Stimulated activated CD8-positive, alpha-beta memory T cell treated with anti-CD3 and anti-CD28 coated beads, Interleukin-15, amount 100 ng/mL, for 1 hour (primary cell): ENCODE measurements around the gene SH3BP4.
"Not testable (repeated sequence)": the region's sequence is repeated elsewhere in the genome, so short reads cannot be mapped to it uniquely, and the experiment has no call there.

Experiments used
- DNase-seq: peaks from one replicate; pipeline ENCODE4 v3.0.0-alpha.2; 2020; ENCODE audit warnings: low read depth

The SH3BP4 gene

DNA sequence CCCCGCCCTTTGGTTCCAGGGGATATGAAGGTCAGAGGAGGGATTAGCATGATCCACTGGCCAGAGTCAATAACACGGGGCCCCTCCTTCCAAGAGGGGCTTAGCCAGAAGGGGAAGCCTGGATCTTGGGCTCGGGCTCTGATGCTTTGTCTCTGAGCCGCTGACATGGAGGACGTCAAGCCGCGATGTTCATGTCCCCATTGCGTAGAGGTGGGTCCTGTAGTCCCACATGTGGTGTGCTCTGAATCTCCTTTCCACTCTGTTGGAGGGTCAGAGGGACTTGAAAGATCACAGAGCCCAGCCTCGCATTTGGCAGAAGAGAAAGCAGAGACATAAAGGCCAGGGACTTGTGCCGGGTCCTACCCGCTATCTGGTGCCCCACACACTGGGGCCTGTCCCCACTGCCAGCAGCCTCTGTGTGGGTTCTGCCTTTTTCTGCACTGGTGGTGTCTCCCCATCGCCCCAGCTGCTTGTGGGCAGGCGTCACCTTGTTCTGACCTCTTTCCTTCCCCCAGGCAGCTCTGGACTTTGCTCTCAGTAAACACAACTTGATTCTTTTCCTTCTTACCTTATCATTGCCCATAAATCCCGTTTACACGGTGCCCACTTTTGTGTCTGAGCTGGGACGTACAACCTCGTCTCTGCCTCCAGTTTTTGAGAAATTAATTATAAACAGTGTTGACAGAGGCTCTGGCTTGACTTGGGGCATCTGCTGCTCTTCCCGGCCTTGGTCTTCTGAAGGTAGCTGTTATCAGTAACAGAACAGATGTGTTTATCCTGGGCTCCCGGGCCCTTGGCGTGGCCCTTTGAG lies 48.8 kb downstream of the SH3BP4 start:
- DNase-seq: no peak

DNA sequence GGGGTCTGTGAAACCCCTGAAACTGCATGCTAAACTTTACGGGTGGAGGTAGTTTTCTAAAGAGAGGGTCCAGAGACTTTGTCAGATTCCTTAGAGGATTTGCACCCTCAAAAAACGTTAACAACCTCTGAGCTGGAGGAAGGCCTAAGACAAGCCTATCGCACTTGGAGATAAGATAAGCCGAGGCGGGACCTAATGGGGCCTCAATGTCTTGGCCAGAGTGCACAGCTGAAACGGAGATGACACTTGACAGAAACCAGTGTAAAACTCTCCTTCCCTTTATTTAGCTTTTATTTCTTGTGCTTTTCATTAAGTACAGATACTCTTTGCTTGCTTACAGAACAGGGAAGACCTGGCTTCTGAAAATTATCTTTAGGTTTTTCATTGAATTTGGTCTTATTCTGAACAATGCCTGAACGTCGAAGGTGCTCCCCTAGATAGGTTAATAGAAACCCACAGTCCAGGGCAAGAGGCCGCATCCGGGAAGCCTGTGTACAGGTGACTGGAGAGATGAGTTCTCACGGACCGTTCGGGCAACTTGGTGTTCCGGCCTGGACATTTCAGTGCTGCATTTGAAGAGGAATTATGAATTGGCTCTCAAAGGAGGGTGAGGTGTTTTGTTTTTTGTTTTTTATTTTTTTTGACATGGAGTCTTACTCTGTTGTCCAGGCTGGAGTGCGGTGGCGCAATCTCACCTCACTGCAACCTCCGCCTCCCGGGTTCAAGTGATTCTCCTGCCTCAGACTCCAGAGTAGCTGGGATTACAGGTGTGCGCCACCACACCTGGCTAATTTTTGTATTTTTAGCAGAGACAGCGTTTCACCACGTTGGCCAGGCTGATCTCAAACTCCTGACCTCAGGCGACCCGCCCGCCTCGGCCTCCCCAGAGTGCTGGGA lies 49.7 kb downstream of the SH3BP4 start:
- no peak for DNase-seq

DNA sequence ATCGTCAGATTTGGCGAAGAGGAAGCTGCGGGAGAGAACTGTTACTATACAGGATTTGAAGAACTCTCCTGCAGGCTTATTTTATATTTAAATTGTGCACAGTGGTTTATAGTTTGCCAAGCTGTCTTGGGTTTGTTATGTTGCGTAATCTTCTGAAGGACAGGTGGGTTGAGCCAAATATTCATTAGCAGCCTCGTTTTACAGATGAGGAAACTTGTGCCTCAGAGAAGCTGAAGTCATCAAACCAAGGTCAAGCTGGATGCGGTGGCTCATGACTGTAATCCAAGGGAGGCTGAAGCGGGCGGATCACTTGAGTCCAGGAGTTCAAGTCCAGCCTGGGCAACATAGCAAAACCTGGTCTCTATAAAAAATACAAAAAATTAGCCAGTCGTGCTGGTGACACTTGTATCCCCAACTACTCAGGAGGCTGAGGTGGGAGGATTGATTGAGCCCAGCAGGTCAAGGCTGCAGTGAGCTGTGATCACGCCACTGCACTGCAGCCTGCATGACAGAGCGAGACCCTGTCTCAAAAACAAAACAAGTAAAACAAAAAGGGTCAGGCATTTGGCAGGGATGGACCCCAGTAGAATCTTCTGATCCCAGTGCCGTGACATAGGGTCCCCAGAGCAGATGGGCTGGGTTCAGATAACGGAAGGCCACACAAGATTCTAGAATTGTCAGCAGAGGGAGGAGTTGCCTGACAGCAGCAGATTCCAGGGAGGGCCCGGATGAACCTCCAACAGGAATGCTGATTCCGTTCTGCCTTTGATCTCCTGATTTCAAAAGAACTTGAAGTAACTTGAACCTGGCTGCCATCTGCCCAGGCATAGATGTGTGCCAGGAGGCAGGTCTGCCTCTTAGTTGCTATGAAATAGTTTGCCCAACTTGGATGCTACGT lies 50.6 kb downstream of the SH3BP4 start:
- no peak for DNase-seq

DNA sequence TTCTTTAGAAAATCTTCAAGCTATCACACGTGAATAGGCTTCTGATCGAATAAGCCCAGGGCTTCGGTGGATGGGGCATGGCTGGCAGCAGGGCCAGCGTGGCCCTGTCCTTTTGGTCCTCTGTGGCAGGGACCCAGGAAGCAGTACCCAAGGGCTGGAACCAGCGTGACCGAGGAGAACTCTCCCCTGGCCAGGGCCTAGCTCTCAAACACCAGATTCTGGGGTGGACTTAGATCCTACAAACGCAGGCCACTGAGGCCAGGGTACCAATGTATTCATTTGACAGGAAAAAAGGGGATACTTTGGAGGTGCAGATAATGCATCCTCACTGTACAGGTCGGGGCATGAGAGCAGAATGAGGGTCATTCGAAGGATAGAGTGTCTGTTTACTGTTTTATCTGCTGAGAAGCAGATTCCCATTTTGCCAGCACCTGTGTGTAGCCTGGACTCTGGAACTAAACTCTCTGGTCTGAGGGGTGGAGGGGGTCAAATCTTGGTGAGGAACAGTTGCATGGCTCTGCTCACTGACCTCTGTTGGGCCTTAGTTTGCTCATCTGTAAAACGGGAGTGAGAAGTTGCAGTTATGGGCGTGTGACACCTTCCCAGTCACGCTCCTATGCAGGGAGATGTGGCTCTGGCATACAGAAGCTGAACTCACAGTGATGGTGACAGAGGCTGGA lies 51.4 kb downstream of the SH3BP4 start:
- DNase-seq: no peak

DNA sequence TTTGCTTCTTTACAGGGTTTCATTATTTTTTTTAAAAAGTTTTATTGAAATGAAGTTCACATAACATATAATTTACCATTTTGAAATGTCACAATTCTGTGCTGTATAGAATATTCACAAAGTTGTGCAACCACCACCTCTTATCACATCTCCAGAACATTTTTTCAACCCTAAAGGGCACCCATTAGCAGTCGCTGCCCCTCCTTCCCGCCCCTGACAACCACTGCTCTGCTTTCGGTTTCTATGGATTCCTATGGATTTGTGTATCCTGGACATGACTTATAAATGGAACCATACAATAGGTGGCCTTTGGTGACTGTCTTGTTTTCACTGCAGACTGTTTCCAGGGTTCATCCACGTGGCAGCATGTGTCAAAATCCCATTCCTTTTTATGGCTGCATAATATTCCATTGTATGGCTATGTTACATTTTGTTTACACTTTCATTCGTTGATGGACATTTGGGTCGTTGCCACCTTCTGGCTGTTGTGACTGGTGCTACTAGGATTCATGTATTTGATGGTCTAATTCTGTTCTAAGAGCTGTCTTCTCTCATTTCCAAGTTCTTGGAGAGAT lies 52.6 kb downstream of the SH3BP4 start:
- no peak for DNase-seq

DNA sequence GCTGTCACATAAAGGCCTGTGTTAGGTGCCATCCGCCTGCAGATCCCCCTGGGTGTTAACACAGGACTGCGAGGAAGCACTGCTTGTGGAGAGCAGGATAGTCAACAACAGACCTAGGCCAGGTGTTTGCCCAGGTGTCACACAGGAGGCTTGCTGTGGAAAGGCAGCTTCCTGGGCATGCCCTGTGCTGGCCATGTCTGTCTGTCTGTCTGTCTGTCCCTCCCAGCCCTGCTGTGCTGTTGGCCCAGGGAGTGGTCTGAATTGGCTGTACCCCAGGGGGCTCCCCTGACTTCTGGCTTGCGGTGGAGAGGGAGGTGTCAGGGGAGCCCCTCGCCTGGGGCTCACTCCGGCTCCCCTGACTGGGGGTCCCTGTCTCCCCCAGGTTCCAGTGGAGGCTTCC lies 53.2 kb downstream of the SH3BP4 start:
- no peak for DNase-seq

DNA sequence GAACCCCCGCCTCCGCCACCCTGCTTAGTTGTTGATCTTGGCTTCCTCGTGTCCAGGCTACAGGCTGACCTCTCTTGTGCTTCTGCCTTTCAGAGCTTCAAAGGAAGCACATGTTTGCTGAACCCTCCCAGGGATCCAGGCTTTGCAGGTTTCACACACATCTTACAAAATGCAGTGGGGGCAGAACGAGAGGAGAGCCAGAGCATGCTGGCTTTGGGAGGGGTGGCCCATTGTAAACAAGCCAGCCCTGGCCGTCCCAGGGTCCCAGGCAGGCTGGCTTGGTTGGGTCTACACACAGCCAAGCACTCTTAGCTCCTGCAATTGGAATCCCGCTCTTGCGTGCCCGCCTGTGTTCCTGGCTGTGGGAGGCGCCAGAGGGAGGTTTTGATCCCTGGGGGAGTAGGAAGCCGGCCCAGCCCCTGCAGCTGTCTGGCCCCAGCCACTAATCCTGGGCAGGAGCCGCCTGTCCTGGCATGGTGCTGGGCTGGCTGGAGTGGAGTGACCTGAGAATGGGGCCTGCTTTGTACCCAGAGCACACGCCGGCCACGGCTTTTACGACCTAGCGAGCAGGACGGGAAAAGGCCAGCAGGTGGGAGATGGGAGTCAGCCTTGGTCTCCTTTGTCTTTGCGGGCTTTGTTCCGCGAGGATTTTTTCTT lies 53.9 kb downstream of the SH3BP4 start:
- no peak for DNase-seq

DNA sequence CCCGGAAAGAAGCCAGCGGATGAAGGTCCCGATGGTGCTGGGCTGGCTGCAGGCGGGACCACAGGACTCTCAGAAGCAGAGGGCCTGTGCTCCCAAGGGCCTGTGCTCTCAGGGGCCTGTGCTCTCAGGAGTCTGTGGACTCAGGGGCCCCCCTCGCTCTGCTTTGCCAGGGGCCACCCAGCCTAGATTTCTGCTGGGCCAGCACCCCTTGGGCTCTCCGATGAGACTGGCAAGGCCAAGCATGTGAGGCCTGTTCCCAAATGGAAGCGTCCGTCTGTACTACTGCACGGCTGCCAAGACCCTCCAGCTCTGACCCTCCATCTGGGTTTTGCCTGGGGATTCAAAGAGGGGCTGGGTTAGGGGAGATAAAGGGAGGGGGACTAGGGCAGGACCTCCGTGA lies 54.6 kb downstream of the SH3BP4 start:
- DNase-seq: no peak

DNA sequence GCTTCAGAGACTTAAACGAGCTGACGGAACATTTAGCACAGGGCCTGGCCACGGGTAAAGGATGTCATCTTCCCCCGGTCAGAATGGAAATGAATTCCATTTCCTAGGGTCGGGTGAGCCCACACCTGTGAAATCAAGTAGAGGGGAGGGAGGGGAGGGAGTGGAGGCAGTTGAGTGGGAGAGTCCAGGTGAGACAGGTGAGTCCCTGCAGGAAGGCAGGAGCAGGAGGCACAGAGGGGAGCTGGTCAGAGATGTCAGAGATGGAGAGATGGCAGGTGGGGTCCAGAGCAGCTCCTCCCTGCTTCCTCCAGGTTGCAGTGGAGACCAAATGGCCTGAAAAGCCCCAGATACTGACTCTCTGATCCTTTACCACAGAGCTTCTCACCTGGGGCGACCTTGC lies 55.2 kb downstream of the SH3BP4 start:
- DNase-seq: no peak

DNA sequence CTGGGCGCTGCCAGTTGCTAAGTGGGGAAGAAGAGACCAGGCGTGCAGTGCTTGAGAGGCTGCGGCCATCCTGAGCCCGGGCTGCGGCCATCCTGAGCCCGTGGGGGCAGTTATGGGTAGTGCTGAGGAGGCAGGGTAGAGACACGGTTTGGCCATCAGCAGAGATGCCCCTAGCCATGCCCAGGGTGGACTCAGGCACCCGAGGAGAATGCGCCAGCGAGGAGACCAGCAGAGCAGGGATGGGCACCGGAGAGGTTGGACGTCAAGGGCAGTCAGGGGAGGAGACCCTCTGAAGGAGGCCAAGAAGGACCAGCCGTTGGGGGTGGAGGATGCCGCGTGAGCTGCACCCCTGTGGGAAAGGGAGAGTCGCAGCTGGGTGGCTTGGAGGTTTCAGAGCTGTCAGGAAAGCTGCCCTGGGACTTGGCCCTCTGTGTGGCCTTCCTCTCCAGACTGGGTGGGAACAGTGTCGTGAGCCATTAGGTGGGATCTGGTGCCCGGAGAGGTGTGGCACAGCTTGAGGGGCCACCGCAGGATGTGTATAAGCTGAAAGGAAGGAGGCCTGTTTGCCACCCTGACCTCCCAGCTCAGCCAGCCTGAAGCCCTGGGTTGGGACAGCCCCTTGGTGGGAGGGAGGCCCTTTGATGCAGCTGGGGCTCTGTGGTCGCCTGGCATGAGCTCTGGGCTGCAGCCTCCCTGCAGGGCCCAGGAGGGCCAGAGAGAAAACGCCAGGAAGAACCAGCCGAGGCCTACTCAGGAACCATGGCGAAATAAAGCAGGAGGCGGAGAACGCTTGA lies 56.0 kb downstream of the SH3BP4 start:
- no peak for DNase-seq

DNA sequence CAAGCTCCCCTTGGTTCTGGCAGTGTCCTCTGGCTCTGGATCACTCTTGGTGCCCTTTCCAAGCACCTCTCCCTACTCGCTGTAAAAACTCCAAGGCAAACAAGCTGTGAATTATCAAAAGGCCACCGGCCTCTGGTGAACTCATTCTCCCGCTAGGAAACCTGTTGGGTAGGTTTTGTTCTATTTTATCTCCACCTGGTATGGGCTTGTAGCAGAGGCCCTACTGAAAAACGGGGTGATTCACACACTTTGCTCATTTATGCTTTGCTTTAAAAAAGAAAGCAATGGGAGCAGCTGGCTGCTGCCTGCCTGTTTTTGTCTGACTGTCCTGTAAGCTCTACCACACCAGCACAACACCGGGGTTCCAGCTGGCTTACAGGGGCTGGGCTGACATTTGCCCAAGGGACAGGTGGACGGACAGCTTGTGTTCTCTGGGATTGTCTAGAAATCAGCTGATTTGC lies 56.8 kb downstream of the SH3BP4 start:
- no peak for DNase-seq

DNA sequence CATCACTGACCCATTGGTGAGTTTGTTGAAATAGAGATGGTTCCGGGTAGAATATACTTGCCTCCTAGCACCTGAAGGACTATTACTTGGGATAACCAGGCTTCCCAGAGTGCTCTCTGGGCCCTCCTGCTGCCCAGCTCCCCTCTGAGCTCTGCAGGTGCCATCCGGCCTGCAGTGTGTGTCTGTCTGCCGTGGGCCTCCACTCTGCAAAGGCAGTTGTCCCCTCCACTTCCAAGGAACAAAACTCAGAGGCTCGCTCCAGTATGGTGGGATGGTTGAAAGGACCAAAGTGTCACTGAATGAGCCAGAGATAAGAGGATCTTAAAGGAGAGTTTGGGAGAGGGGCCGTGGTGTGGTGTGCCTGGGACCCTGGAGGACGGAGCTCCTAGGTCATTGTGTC lies 57.3 kb downstream of the SH3BP4 start:
- DNase-seq: no peak

DNA sequence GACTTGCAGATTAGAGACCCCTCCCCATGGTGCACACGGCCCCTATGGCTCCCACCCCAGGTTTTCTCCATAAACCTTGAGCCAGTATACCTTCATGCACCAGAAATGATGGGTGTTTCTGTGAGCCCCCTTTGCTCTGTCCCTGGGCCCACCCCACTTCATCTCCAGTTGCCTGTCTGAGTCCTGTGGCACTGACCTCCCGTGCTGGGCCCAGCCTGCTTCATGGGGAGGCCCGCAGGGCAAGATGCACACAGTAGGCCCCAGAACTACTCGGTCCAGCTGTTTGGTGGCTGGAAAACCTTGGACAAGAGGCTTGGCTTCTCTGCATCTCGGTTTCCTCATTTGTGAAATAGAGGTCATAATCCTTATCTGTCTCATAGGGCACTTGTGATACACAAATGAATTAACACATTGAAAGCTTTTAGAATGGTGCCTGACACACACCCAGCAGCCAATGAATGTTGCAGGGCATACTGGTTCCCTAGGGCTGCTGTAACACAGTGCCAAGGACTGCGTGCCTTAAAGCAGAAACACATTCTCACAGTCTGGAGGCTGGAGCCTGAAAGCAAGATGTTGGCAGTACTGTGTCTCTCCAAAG lies 58.4 kb downstream of the SH3BP4 start:
- DNase-seq: no peak

DNA sequence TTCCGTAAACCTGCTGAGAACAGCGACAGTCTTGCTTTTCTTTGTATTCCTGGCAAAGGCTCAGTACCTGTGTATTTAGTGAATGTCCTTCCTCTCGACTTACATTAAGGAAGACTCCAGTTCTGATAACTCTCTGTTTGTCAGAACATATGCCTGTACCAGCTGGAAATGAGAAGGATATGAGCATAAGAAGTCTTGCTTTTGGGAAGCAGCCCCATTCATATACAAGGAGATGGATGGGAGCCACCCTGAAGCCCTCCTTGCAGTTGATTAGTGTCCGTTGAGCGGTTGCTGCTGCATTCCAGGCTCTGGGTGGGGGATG lies 59.8 kb downstream of the SH3BP4 start:
- DNase-seq: no peak

DNA sequence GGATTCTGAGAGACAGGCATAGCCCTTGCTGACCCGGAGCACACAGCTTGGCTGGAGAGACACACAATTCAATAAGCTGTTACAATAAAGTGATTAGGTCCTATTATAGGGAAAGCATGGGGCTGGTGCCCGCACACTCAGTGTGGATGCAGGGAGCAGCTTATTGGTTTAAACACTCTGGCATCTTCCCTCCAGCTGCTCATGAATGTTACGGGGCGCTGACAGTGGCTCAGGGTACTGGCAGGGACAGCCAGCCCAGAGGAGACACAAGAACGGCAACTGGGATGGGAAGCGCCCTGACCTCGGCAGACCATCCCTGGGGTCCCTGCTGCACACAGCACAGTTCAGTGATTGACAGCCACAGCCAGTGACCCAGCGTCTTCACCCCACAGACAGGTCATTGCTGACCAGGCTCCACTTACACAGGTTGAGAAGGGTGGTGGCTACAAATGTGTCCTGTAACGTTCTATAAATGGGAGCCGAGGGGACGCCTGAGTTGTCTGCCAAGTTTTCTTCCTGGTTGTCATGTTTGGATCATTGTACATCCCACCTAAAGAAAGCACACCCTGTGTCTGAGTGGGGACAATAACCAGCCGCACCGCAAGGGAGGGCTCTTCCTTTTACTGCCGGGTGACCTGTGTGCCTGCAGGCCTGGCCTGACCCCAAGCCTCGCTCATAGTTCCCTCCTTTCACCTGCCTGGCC lies 60.3 kb downstream of the SH3BP4 start:
- DNase-seq: no peak

DNA sequence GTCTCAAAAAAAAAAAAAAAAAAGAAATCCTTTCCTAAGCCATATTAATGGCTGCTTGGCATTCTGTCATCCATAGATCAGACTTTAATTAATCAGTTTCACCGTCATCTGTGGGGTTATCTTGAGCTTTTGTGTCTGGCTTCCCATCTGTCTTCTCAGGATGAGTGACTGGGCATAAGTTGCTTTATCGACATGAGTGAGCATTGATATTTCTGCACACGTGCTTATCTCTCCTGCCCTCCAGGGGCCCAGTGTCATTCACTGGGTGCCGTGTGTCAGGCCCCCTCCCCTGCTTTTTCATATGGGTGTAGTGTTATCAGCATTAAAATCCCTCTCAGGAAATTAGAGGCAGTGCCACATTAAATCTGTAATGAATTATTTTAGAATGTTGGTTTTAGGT lies 65.6 kb downstream of the SH3BP4 start:
- DNase-seq: no peak

DNA sequence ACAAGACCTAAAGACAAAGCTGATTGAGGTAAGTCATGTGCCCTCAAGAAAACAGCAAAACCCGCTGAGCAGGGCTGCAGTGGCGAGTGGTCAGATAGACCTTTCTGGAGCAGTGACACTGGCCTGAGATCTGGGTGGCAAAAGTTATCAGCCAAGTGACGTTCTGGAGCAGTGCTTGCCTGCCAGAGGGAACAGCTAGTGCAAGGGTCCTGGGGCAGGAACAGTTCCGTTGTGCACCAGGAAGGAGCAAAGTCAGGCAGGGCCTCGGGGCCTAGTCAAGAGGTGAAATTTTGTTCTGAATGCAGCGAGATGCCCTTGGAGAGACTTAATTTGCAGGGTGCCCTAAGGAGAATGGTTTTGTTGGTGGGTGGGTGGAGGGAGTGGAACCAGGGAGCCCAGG lies 67.0 kb downstream of the SH3BP4 start:
- no peak for DNase-seq

DNA sequence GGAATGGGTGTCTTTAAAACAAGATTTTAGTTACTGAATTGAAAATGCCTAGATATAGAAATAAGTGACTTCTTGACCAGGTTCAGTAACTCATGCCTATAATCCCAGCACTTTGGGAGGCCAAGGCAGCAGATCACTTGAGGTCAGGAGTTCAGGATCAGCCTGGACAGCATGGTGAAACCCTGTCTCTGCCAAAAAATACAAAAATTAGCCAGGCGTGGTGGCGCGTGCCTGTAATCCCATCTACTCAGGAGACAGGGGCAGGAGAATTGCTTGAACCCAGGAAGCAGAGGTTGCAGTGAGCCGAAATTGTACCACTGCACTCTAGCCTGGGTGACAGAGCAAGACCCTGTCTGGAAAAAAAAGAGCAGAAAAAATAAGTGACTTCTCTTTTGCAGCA lies 68.3 kb downstream of the SH3BP4 start:
- not testable (repeated sequence) for DNase-seq

DNA sequence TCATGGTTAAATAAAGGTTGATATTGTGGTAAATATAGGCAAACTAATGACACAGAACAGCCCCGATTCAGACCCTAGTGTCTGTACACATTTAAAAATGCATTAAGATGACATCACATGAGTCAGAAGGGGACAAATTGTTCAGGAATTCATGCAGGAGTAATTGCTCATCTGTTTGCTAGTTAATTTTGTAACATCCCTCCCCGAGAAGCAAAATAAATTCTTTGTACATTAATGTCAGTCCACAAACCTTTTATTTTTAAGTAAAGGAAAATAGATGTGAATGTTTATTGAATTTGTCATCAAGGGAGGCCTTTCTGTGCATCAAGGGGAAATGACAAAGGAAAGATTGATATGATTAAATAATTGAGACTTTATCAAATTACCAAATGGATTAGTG lies 69.9 kb downstream of the SH3BP4 start:
- no peak for DNase-seq
